HK-2 (cell line): ENCODE results near the gene ZDHHC14.
A peak's percentile ranks its signal among the peaks of the same experiment; 100 is the strongest.

Source experiments
- DNase-seq: peaks from one replicate; pipeline ENCODE4 v3.0.0-alpha.2; 2018; ENCODE audit not compliant: unreplicated experiment

Gene ZDHHC14

GRCh38 chr6:157596461-157596860, 215.5 kb downstream of the ZDHHC14 start:
- no peak for DNase-seq

- no peak for DNase-seq
These were observed 215.9 kb downstream of the ZDHHC14 start for GRCh38 chr6:157596886-157597285.

- DNase-seq = peak; percentile 44
These were observed 216.7 kb downstream of the ZDHHC14 start for GRCh38 chr6:157597461-157598312.

- no peak for DNase-seq
These were observed 218.2 kb downstream of the ZDHHC14 start for GRCh38 chr6:157599191-157599590.

GRCh38 chr6:157600807-157601206, 219.8 kb downstream of the ZDHHC14 start:
- no peak for DNase-seq

GRCh38 chr6:157602521-157603295, 221.7 kb downstream of the ZDHHC14 start:
- no peak for DNase-seq

- no peak for DNase-seq
These were observed 222.4 kb downstream of the ZDHHC14 start for GRCh38 chr6:157603314-157603940.

- DNase-seq = no peak
These were observed 223.0 kb downstream of the ZDHHC14 start for GRCh38 chr6:157603971-157604370.

GRCh38 chr6:157604816-157605215, 223.8 kb downstream of the ZDHHC14 start:
- DNase-seq = no peak

GRCh38 chr6:157605484-157605883, 224.5 kb downstream of the ZDHHC14 start:
- no peak for DNase-seq

GRCh38 chr6:157606516-157606915, 225.5 kb downstream of the ZDHHC14 start:
- DNase-seq = no peak

- DNase-seq = no peak
These were observed 226.5 kb downstream of the ZDHHC14 start for GRCh38 chr6:157607317-157608109.

GRCh38 chr6:157608221-157609075, 227.5 kb downstream of the ZDHHC14 start:
- DNase-seq = no peak

- no peak for DNase-seq
These were observed 228.1 kb downstream of the ZDHHC14 start for GRCh38 chr6:157609117-157609516.

GRCh38 chr6:157609556-157609955, 228.6 kb downstream of the ZDHHC14 start:
- no peak for DNase-seq

GRCh38 chr6:157610451-157610999, 229.5 kb downstream of the ZDHHC14 start:
- no peak for DNase-seq

- no peak for DNase-seq
These were observed 230.4 kb downstream of the ZDHHC14 start for GRCh38 chr6:157611406-157611805.

GRCh38 chr6:157613011-157613522, 232.1 kb downstream of the ZDHHC14 start:
- peak; percentile 15 for DNase-seq

GRCh38 chr6:157614026-157614568, 233.1 kb downstream of the ZDHHC14 start:
- DNase-seq = peak; percentile 8

- no peak for DNase-seq
These were observed 234.4 kb downstream of the ZDHHC14 start for GRCh38 chr6:157615420-157615769.
